Globus pallidus (tissue), 1 donor: Measurements from ENCODE around the gene FUT4.
"Not testable (repeated sequence)": the region's sequence is repeated elsewhere in the genome, so short reads cannot be mapped to it uniquely, and the experiment has no call there.

ENCODE experiments used
- DNase-seq: peaks from one replicate; pipeline ENCODE4 v3.0.0-alpha.2; 2015; ENCODE audit warnings: low spot score

The FUT4 gene

DNA sequence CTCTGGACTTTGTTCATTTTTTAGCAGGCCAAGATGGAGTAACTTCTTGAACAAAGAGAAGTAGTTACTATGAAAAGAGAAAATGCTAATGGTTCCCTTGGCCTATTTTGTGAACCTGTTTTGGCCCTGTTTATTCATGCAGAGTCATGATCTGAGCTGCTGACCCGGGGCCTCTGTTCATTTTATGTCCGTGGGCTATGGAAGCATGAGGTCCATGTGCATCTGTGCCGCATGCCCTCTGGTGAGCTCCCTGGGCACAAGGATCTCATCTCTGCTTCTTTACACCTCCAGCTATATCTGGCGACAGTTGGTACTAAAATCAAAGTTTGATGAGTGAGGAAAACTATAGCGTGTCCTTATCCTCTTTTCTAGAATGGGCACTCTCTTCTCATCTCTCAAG lies 24.5 kb downstream of the FUT4 start:
- no peak for DNase-seq

DNA sequence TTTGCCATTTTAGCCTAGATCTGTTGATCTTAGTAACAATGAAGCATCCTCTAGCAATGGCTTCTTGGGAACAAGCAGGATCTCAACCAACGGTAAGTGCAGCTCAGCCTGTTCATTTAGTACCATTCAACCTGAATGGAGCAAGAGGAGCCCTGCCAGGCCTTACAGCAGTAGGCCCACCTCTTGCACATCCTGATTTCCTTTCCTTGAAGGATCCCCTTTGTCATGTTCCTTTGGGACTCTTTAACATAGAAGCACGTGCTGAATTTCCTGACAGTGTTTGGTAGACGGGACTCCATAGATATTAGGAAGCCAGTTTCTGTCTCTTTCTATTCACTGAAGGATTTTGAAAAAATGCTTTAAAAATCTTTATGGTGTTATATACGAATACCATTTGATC lies 25.0 kb downstream of the FUT4 start:
- DNase-seq, result no peak

DNA sequence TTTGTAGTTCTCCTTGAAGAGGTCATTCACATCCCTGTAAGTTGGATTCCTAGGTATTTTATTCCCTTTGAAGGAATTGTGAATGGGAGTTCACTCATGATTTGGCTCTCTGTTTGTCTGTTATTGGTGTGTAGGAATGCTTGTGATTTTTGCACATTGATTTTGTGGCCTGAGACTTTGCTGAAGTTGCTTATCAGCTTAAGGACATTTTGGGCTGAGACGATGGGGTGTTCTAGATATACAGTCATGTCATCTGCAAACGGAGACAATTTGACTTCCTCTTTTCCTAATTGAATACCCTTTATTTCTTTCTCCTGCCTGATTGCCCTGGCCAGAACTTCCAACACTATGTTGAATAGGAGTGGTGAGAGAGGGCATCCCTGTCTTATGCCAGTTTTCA lies 29.3 kb downstream of the FUT4 start:
- not testable (repeated sequence) for DNase-seq

DNA sequence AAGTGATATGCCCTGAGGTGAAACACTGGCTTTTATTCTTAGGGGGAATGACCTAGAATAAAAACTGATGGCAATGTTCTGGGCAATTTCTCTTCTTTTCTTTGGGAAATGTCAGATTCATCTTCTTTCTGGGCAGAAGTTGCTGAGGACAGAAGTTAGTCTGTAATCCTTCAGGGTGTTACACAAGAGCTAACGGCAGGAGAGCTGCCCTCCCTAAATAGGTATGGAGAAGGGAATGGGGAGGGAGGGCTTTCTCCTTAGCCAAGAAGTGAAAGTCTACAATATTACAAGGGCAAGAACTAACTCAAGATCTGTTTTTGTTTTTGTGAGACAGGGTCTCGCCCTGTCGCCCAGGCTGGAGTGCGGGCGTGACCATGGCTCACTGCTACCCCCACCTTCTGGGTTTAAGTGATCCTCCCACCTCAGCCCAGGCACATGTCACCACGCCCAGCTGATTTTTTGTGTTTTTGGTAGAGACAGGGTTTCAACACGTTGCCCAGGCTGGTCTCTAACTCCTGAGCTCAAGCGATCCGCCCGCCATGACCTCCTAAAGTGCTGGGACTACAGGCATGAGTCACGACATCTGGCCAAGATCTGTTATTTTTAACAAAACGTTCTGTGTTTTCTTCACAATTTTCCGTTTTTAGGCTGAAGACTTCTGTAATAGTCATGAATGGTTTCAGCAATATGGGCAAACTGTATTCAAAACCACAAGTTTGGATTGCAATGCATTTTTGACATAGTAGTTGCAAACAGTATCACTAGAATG lies 30.7 kb downstream of the FUT4 start:
- DNase-seq, result no peak

DNA sequence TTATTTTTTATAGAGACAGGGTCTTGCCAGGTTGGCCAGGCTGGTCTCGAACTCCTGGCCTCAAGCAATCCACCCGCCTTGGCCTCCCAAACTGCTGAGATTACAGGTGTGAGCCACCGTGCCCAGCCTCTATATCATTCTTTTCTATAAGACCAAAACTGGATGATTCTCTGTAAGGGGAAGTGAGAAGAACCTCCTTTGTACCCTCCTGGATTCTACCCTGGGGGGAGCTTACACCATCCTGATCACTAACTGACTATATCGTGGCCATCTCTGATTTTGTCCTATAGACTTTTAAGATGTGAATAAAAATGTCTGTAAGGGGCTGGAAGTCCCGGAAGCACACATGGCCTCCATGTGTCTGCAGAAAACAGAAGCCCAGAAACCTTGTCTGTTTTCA lies 32.6 kb downstream of the FUT4 start:
- no peak for DNase-seq

DNA sequence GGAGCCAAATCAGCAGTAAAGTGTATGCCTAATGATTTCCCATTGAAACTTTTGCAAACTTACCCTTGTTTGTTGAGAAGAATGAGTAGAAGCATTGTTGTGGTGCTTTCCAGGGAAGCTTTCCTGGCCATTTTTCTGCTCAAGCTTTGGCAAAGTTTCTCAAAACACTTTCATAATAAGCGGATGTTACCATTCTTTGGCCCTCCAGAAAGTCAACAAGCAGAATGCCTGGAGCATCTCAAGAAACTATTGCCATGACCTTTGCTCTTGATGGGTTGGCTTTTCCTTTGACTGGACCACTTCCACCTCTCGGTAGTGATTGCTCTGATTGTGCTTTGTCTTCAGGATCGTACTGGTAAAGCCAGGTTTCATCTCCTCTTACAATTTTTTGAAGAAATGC lies 34.1 kb downstream of the FUT4 start:
- no peak for DNase-seq

DNA sequence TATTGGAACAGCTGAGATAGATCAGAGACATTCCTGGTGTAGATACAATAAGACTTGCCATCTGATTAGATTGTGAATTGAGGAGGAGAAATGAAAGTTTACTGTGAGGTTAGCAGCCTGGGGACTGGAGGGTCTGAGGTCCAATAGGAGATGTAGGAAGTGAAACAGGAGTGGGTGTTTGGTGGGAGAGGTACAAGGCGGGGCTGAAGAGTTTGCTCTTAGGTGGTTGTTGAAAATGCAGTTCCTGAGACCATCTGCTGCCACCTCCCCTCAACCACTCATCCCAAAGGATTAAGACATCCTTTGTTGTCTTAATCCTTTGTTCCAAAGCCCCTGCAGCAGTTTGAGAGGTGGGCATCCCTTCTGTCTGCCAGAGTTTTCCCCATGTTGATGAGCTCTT lies 38.2 kb downstream of the FUT4 start:
- DNase-seq, result no peak

DNA sequence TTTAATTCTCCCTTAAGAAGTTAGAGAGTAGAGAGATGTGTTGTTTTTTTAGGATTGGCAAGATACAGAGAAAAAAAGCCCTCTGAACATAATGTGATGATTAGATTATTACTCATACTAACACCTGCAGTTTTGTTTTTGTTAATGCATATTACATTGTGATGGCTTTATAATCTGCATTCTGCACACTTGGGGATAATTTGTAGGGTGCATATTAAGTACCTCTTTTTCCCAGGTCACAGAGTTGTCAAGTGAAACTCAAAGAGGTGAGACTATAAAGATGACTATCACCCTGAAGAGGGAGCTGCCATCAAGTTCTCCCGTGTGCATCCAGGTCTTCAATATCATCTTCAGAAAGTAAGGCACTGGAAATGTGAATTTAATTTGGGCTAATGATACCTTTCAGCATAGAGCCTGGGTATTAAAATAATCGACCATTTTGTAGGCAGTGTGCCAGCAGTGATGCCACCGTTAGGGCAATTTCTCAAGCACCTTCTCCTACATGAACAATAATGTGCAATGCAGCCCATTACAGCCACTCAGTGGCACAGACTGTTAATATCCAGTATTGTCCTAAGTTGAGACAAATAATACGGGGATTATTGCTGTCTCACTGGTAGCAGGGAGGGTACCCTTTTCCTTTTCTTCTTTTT lies 39.6 kb downstream of the FUT4 start:
- DNase-seq, result no peak

DNA sequence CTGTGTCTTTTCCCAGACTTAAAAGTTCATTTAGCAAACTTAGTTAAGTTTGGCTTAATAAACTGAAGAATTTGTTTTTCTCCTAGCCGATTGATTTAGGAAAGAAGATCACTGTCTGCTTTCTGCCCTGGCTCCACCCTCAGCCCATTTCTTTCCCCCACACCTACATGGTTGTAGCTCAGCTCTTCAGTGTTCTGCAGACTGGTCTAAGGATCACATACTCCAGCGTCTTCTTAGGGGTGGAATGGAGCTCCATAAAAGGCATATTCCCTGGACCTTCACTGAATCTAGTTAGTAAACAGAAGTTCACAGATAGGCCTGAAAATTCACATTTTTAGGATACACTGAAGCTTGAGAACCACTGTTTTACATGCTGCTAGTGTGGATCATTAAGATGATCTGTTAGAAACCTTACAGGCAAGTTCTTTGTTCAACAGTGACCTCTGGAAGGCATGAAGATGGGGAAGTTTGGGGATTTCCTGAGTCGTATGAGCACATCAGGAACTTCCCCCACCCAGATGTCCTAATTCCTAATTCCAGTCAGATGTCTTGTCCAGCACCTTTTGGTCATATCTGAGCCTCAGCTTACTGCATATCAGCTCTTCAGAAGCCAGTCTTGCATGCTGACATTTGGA lies 40.3 kb downstream of the FUT4 start:
- DNase-seq, result no peak

DNA sequence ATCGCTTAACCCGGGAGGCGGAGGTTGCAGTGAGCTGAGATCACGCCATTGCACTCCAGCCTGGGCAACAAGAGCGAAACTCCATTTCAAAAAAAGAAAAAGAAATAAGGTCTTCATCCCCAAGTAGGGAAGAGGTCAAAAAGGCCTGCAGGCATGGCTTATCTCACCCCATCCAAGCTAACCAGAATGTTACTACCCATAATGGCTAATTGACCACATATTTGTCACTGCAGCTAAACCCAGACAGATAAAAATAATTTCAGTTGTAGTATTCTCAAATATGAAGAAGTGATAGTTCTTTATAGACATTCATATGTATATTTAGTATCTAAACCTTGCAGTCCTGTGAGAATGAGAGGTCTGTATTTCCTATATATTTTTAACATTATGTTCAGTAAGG lies 41.3 kb downstream of the FUT4 start:
- DNase-seq, result no peak

DNA sequence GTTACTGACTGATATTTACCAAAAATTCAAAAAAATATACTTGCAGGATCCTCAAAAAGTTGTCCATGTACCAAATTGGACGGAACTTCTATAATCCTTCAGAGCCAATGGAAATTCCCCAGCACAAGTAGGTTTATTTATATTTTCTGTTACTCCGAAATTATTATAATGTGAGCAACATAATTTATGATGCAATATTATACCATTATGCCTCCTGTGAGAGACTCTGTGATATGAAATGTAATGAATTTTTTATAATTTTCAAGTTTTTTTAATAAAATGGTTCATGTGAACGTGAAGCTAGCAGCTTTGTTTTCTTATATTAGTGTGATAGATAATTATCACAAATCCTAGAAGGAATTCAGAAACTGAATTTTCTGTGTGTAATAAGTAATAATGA lies 41.7 kb downstream of the FUT4 start:
- DNase-seq, result no peak

DNA sequence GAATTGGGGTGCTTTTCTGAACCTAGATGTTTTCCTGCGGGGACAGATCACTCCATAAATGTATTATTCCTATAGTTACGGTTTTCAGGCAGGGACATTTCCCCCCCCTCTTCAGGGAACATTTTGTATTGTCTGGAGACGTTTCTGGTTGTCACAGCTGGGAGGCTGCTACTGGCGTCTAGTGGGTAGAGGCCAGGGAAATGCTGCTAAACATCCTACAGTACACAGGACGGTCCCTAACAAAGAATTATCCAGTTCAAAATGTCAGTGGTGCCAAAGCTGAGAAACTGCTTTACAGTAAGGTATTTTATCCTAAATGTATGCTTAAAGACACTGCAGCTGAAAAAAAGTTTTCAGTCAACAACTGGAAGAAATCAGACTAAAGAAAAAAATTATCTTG lies 42.8 kb downstream of the FUT4 start:
- DNase-seq, result peak; percentile 65

DNA sequence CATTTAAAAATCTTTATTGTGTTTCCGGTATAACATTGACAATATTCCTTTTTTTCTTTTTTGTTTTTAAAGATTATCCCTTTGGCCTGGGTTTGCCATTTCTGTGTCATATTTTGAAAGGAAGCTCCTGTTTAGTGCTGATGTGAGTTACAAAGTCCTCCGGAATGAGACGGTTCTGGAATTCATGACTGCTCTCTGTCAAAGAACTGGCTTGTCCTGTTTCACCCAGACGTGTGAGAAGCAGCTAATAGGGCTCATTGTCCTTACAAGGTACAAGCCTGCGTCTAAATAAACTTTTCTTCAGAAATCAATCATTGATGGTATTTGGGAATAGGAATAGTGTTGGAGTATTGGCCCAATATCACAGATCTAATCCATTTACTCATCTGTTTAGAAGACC lies 43.3 kb downstream of the FUT4 start:
- peak; percentile 35 for DNase-seq

DNA sequence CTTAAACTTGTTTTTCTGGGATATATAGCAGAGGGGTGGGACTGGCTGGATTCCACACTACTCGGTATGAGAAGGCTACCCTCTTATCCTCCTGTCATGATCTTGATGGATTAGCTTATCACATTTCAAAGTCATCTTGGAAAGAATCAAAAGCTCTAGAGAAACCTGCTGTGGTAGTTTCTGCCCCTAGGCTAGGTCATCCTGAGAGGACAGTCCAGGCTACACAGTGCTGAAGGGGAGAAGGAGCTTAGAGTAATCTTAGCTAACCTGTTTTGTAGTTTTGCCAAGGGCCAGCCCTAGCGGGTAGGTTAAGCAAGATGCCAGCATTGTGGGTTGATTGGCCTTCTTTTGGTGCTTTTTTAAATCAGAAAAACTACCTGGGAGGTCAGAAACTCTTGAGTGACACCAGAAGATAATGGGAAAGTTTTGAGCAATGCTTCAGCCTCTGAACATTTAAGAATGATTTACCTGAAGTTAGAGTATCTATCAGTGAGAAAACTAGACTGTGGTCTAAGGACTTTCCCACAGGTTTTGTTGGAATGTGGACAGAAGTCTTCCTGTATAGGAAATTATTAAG lies 44.7 kb downstream of the FUT4 start:
- no peak for DNase-seq

DNA sequence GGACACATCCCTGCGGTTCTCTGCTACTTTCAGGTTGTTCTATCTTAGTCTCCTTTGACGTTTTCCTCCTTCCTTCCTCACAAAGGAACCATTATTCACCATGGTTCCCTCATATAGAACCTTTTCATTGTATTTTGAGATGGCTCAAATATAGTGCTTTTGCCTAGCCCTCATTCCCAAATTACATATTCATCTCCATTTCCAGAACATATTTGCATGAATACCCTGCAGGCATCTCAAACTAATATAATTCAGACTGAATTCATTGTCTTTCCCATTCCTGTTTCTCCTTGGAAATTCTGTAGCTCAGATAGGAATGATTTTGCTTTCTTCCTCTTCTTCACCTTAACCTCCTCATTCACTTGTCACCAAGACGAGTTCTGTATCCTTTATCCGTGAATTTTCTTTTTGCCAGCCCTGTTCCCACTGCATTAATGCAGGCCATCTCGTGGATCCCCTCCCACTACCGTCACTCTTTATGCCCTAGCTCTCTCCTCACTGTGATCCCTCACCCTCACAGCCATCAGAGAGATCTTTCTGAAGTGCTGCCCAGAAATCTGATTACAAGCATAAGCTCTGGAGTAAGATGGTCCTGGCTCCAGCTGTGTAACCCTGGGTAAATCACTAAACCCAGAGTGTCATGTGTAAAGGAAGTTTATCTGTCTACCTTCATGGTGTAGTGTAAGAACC lies 46.8 kb downstream of the FUT4 start:
- no peak for DNase-seq

DNA sequence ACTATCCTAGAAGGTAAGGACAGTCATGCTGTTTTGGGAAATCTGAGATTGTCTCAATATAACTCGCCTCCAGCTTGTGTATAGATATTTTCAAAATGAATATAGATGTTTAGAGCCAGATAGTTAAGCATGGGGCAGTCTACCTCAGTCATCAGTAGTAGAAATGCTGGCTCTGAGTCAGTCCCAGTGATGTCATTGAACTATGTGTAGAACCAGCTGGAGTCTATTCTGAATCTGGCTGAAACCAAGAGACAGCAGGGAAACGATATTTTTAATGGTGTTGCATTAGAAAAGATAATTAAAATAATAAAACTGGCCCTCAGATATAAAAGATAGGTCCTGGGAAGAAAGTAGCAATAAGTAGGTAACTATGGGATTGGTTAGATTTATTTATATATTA lies 49.3 kb downstream of the FUT4 start:
- no peak for DNase-seq

DNA sequence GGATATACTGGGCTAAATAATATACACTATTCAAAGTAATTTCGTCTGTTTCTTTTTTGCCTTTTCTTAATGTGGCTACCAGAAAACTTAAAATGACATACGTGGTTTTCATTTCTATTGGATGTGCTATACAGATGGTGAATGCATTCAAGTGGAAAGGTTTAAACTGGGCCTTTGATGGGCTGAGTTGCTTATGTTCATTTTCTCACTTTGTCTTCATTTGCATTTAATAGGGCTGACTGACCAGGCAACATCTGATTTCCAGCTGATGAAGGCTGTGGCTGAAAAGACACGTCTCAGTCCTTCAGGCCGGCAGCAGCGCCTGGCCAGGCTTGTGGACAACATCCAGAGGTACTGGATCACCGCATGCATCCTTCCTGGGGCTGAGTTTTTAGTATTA lies 51.4 kb downstream of the FUT4 start:
- no peak for DNase-seq

DNA sequence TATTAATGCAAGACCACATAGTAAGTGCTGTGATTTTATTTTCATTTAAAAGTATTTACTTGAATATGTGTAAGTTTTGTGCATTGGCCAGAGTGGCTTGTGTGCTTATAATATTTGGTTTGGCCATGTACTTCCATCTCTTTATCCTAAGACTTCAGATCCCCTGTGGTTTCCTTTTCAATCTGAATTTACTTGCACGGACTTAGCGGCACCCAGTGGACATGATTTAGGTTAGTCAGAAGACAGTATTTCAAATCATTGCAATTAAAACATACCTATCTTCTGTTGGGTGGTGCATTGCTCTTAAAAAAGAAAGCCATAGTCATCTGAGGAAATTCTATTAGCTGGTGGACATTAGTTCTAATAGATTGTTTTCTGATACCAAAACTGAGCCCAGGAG lies 54.2 kb downstream of the FUT4 start:
- no peak for DNase-seq
